Activated CD4-positive, CD25-positive, alpha-beta regulatory T cell treated with anti-CD3 and anti-CD28 coated beads, Interleukin-2, amount 50 U/mL, for 24 hours (primary cell): ENCODE data around the gene PTPRH.
"Not testable (repeated sequence)": the region's sequence is repeated elsewhere in the genome, so short reads cannot be mapped to it uniquely, and the experiment has no call there.

Experiments used
- ATAC-seq, 2 donors: fragments of 150-1000 bp; cut with Tn5 transposase; one replicate each; pipeline ENCODE4 v1.10.0; 2021; ENCODE audit warnings: mild to moderate bottlenecking in 1 of 2, moderate library complexity in 1 of 2

The PTPRH gene

GRCh38 chr19:55224679-55225414 lies 15.5 kb upstream of the PTPRH start:
- ATAC-seq: not testable (repeated sequence)

DNA sequence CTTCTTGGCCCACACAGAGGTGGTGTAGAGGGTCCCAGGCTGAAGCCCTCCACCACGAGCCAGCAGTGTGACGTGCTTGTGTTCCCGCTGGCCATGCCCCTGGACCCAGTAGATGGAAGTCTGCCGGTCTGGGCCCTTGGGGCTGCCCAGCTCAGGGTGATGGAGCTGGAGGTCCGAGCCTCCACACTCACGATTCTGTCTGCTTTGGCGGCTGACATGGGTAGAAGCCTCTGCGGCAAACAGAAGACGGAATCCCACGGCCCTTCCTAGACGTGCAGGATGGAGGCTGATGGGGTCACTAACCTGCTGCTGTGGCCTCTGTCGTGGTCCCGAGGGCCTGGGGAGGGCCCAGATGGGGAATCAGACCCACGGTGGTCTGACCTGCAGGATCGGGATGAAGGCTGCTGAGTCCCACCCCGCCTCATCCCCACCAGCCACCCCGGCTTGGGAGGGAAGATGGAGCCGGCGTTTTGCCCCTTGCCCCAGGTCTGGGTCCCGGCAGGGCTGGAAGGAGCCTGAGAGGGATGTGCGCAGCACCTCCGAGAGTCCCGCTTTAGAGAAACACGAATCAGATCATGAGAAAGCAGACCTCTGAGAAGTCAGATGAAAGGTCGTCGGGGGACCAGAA lies 14.9 kb upstream of the PTPRH start:
- no peak for ATAC-seq

DNA sequence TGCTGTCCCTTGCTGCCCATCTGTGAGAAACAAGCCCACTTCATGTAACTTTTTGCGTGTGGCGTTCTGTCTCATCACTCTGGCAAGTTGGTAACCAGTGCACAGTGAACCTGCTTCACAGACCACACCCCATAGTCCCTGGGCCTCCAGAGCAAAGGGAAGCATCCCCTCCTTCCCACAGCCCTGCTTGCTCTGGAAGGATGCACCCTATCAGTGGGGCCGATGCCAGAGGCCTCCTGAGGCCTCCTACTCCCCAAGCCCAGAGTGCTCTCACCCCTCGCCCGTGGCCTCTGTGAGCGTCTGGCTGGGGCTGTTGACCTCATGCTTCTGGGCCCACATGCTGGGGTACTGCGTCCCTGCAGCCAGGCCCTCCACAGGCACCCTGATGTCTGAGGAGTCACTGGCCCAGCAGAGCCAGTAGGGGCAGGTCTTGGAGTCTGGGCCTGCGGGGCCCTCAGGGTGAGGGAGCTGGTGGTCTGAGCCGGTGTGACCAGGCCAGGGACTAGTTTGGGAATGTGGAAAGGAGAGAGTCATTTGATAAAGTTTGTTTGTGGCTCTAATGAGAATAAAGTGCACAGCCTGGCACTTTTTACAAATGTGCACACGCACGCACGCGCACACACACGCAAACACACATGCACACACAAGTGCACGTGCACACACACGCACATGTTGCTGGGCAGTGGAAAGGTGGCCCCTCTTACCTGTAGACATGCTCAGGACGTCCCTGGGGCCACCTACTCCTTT lies 14.2 kb upstream of the PTPRH start:
- no peak for ATAC-seq

DNA sequence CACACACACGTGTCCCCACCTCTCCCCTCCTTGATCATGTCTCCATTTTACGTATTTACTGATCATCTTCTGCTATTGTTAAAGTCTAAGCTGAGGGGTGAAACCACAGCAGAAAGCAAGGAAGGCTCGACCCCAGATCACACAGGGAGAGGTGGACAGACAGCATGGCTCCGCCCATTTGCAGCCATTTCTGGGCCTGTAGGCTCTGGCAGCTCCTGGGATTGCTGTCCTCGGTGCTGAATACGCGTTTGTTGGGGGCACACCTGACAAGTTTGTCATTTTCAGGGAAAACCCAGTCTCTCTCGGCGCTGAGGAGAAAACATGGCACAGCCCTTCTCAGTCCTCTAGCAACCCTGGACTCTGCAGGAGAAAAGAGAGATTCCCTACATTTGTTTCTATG lies 11.2 kb upstream of the PTPRH start:
- no peak for ATAC-seq

DNA sequence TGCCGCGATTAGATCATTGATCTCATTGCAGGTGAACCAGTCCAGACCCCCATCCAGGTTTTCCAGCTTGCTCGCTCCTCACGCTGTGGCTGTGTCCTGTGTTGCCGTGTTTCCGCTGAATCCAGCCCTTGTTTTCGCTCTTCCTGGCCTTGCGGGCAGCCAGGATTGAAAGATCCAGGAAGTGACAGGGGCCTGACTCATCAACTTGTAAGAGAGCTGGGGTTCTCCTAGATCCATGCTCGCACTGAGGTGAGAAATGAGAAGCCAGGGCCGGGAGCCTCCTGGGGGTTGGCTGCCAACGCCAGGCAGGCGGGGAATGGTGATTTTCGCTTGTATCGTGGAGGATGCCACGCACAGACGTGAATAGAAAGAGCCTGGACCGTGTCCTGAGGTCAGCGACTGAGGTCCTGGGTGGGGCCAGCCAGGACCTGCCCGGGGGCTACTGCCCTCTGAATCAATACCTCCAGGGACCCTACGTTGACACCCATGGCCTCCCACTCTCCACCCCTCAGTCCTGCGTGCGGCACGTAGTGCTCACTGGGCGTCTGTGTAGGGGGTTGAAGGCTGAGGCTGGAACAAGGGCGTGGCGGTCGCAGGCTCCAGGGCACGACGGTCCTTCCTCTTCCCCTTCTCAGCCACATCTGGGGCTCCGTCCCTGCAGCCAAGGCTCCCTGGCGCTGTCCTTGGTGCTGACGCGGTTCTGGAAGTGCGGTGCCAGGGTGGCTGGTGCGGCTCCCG lies 7.3 kb upstream of the PTPRH start:
- peak; percentile 67 to 73 for ATAC-seq

DNA sequence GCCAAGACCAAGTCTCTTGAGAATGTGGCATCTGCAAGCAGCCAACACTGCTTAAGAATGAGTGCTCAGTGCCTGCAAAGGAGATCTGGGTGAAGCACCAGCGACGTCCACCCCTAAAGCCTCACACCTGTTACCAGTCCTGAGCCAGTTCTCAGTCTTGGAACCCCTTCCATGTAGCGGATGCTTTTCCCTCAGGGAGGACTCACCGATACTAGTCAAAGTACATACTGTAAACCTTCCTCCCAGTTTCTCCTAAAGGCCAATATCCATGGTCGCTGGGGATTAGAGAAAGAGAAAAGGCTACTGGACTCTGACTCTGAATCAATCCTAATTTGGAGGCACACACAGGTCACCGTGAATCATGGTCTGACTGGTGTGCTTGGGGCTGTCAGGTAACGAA lies 4.2 kb upstream of the PTPRH start:
- ATAC-seq: no peak

DNA sequence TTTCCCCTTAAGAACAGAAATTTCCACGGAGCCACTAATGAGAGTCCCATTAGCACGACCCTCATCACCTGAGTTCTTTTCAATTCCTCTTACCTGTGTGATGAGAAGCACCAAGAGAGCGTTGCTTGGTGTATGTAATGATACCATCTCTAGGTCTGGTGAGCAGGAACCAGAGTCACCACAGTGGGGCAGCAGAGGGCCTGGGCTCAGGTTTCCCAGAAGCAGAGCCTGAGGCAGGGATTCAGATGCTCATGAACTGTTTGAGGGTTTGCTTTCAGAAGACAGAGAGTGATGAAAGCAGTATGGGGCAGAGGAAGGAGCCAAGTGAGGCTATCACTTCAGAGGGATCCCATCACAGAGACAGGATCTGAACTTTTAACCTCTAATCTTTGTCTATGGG lies 3.1 kb upstream of the PTPRH start:
- ATAC-seq: peak in 1 of 2 donors; percentile 37

DNA sequence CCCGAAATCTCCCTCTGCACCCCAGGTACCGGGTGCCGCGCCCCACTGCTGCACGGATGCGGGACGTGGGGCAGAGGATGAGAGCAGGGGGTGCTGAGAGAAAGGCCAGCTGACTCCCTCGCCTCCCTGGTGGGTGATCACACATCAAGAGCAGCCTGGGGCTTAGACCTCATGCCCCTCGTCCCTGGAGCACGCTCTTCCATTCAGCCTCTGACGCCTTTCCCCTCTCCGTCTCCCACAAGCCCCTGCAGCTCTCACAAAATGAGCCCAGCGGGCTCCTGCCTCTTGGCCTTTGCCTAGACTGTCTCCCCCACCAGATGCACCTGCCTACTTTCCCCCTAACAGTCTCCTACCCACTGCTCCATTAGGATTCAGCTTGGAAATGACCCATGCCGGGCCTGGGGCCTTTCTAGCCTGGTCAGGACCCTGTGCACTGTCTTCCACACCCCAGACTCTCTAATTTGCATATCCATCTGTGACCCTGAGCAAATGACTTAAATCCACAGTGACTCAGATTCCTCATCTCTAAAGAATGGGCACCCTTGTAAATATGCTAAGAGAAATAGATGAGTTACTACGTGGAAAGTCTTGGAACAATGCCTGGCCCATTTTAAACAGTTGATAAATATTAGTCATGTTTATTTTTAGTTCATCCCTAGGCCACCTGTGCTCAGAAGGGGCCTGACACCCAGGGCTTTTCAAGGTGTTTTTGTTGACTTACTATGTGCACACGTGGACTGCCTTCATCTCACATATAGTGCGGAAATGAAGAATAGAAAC lies 582 bp upstream of the PTPRH start:
- no peak for ATAC-seq

- peak; percentile 69 to 78 for ATAC-seq
These were observed 2.4 kb downstream of the PTPRH start for GRCh38 chr19:55206664-55207500.

DNA sequence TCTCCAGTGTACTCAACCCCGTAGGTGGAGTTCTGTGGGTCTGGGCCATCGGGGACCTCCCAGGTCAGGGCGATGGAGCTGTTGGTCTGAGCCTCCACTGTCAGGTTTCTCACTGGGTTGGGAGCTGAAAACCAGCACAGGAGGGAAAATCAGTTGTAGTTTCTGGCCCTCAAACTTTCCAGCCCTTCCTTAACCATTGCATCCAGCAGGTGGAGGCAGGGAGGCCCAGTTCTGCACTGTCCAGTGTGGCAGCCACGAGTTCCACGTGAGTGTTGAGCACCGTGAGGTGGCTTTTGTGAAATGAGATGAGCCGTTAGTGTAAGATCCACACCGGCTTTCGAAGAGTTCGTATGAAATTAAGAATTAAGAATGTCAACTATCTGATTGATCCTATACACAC lies 7.1 kb downstream of the PTPRH start:
- not testable (repeated sequence) for ATAC-seq

- ATAC-seq: no peak
These were observed 9.6 kb downstream of the PTPRH start for GRCh38 chr19:55199620-55200204.

DNA sequence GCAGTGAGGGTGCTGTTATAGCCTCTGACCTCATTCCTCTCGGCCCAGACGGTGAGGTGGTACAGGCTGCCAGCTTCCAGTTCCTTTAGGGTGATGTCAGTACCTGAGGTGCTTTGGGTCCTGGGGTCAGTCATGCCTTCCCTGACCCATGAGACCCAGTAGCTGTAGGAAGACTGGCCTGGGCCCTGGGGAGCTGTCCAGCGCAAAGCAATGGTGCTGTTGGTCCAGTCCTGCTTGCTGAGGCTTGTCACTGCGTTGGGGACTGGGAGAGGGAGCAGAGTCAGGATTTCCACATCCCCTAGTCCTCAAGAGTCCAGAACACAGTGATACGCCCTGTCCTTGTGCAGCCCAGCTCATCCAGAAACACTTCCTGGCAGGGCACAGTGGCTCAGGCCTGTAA lies 10.7 kb downstream of the PTPRH start:
- no peak for ATAC-seq

DNA sequence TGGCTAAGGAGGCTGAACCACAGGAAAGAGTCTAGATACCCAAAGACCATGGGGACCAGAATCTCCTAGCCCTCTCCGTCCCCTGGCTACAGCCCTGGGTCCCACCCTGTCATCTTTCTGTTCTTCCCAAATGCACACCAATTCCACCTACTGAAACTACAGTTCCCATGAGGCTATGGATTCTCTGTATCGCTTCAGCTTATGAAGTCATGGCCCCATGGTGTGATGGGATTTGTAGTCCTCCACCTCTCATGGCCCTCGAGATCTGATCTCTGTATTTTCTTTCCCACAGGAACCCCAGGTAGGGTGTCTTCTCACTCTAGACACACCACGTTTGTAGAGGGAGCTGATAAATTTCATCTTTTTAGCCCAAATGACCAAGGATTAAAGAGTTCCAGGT lies 11.8 kb downstream of the PTPRH start:
- no peak for ATAC-seq

DNA sequence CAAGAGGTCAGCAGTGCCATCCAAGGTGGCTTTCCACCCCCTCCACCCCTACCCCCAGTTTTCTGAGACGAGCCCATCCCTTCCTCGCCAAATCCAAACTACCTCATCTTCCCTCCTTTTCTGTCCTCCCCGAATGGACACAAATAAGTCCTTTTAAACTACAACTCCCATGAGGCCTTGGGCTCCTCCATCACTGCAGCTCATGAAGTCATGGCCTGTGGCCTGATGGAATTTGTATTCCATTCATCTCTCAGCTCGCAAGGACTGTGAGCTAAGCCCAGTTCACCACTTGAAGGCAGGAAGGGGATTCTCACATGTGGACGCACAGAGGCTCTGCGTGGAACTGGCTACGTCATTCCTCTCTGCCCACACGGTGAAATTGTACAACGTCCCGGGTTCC lies 12.5 kb downstream of the PTPRH start:
- no peak for ATAC-seq

DNA sequence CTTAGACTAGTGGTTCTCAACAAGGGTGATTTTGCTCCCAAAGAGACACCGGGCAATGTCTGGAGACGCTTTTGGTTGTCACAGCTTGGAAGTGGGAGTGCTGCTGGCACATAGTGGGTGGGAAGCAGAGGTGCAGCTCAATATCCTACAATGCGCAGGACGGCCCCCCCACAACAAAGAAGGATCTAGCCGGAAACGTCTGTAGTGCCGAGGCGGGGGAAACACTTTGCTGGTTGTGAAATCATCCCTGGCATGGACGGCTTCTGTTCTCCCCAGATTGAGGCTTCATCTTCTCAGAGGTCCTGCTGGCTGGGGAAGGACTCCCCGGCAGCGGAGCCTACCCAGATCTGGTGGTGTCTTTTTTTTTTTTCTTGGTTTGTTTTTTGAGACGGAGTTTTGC lies 15.8 kb downstream of the PTPRH start:
- ATAC-seq: no peak

DNA sequence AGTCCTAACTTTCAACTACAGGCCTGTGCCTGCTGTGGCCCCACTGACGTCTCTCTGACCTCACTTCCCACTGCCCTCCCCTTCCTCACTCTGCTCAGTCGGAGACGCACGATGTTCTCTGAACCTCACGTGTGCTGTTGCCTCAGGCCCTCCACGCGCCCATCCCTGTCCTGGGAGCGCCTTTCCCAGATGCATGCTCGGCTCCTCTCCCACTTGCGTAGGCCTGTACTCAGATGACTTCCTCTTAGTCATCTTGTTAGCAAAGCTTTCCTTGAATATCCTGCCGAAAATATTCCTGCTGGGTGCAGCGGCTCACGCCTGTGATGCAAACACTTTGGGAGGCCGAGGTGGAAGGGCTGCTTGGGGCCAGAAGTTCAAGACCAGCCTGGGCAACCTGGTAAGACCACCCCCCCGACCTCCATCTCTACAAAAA lies 19.9 kb downstream of the PTPRH start:
- ATAC-seq: no peak

DNA sequence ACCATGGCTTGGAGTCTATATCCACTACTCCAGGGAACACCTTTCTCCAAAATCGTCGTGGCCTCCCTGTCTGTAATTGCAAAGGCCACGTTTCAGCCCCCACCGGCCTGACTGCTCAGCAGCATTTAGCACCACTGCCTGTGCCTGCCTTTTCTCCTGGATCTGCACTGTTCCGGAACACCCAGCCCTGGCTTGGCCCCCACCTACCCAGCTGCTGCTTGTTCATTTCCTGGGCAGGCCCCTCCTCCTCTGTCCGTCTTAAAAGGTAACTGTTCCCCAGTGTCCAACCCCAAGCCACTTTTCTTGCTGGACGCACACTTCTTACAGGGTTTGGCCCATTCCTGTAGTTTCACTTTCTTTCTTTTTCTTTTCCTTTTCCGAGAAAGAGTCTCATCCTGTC lies 20.7 kb downstream of the PTPRH start:
- ATAC-seq: no peak

DNA sequence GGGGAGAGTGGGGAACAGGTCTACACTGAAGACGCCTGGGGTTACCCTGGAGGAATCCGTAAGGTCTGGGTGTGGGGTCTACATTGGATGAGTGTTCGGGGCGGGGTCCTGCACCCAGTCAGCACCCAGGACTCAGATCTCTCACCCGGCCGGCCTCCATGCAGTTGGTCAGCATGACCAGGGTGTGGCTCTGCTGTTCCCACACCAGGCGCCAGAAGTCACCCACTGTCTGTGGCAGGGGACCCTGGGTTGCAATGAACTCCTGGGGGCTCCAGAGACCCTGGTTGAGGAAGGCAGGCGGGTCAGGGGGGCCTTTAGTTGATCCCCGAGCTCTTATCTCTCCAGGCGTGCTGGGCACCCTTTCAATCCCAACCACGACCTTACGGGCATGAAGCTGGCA lies 23.2 kb downstream of the PTPRH start:
- no peak for ATAC-seq

GRCh38 chr19:55181740-55182139 lies 27.6 kb downstream of the PTPRH start:
- ATAC-seq: no peak

- ATAC-seq: peak; percentile 46 to 53
These were observed 29.5 kb downstream of the PTPRH start, which contains the start of gene SYT5 for GRCh38 chr19:55179606-55180484. Gene SYT5, minus strand, starts transcription at chr19:55180289. Its CDS starts 1,248 bp downstream, at chr19:55179041.
